Thyroid gland (tissue), 4 donors: ENCODE data around the gene TTC34. TPM values are rescaled to one million over a fixed set of nuclear protein-coding genes. Genes with fewer than 3 reads are reported as not detected.
A peak's percentile ranks its signal among the peaks of the same experiment; 100 is the strongest.

Experiments
- DNase-seq, 2 donors: peaks; one replicate each; pipeline ENCODE4 v3.0.0-alpha.2; 2019
- H3K27ac ChIP-seq, 3 donors: fragments of 200-600 bp; sonication (generic); 1 replicate in 2 of 3; 2 replicates in 1 of 3; pipeline ENCODE4 v1.5.1; 2016 to 2019; ENCODE audit warnings: mild to moderate bottlenecking in 1 of 3, moderate library complexity in 1 of 3
- H3K27me3 ChIP-seq: fragments of 200-600 bp; sonication (generic); one replicate; pipeline ENCODE4 v1.5.1; 2019
- H3K36me3 ChIP-seq, 2 donors: fragments of 200-600 bp; sonication (generic); one replicate each; pipeline ENCODE4 v1.5.1; 2016 to 2019
- H3K4me1 ChIP-seq, 2 donors: fragments of 200-600 bp; sonication (generic); one replicate each; pipeline ENCODE4 v1.5.1; 2017 to 2019
- H3K4me3 ChIP-seq, 3 donors: fragments of 200-600 bp; sonication (generic); replicated peaks in 1 of 3; 1 replicate in 2 of 3; 2 replicates in 1 of 3; pipeline ENCODE4 v1.5.1; 2016; ENCODE audit warnings: mild to moderate bottlenecking in 1 of 3
- H3K9me3 ChIP-seq: fragments of 200-600 bp; sonication (generic); one replicate; pipeline ENCODE4 v1.5.1; 2017
- CTCF ChIP-seq, 6 experiments: fragments of 200-600 bp in 3 of 6; fragments of 450-650 bp in 3 of 6; sonication (generic) in 3 of 6; IDR thresholded peaks; one replicate each; pipeline ENCODE4 v1.5.1; 2016 to 2019; ENCODE audit warnings: antibody characterized with exemption in 6 of 6, mild to moderate bottlenecking in 2 of 6, inconsistent platforms in 1 of 6, moderate library complexity in 1 of 6
- POLR2A ChIP-seq, 2 donors: fragments of 450-650 bp; IDR thresholded peaks; one replicate each; pipeline ENCODE4 v1.6.1; 2017; ENCODE audit warnings: antibody characterized with exemption in 2 of 2, mild to moderate bottlenecking in 2 of 2, moderate library complexity in 1 of 2
- WGBS, 2 donors: methylation state at CpG; one replicate each; pipeline ENCODE4 v1.1.5; 2017; 5-methylcytosine and 5-hydroxymethylcytosine counted together
- intact Hi-C: fragments of 100-400 bp; cut with DNase I; formaldehyde crosslinking; loops from one replicate; pipeline ENCODE4 v1.15.1; 2023
- total RNA-seq, 4 donors: library from RNA; depleted of rRNA; stranded (reverse); fragments of >200 nt; gene quantifications; one replicate each; pipeline ENCODE4 v1.2.3, GENCODE V29; 2016

The TTC34 gene
- total RNA-seq, 4 donors from 2014 or later, result 0.81 to 2.2 (median 1.9) TPM

GRCh38 chr1:2589431-2590232 lies 211.9 kb downstream of the TTC34 start:
- Histone ChIP-seq H3K9me3 (no peaks in the 10 kb centered on the region), H3K36me3 (no peaks in the 10 kb centered on the region), H3K27me3 (no peaks in the 10 kb centered on the region), H3K4me1 (peaks cover 21 to 36% of the 10 kb centered on the region in 2 donors), H3K27ac (no peak overlapping the region), H3K4me3 (no peak overlapping the region)
- 96% methylated on average over 14 to 20 of the region's 25 CpGs for WGBS, 2 donors
- DNase-seq, result no peak
- no peak for TF ChIP-seq POLR2A (IDR thresholded peaks at IDR 0.05)
- TF ChIP-seq CTCF (IDR thresholded peaks at IDR 0.05), result no peak
- intact Hi-C loops, result loop anchor here (5.0 kb wide), 2 partner anchors 42 to 48 kb away; no protein-coding TSS in a partner anchor

GRCh38 chr1:2588661-2589430 lies 212.6 kb downstream of the TTC34 start:
- TF ChIP-seq POLR2A (IDR thresholded peaks at IDR 0.05) (no peak), CTCF (IDR thresholded peaks at IDR 0.05) (no peak)
- Histone ChIP-seq H3K4me3 (no peak overlapping the region), H3K27me3 (no peaks in the 10 kb centered on the region), H3K9me3 (no peaks in the 10 kb centered on the region), H3K36me3 (no peaks in the 10 kb centered on the region), H3K27ac (no peak overlapping the region), H3K4me1 (peaks cover 25 to 37% of the 10 kb centered on the region in 2 donors)
- DNase-seq, result no peak
- intact Hi-C loops, result loop anchor here (5.0 kb wide), 1 partner anchor 42 kb away; no protein-coding TSS in a partner anchor
- 90 to 91% methylated on average over 8 to 21 of the region's 23 CpGs for WGBS, 2 donors

GRCh38 chr1:2587860-2588571 lies 213.5 kb downstream of the TTC34 start:
- Histone ChIP-seq H3K27ac (no peak overlapping the region), H3K9me3 (no peaks in the 10 kb centered on the region), H3K4me3 (peak overlapping the region in 1 of 3 donors; percentile 84), H3K36me3 (no peaks in the 10 kb centered on the region), H3K4me1 (peaks cover 25 to 35% of the 10 kb centered on the region in 2 donors), H3K27me3 (no peaks in the 10 kb centered on the region)
- TF ChIP-seq POLR2A (IDR thresholded peaks at IDR 0.05) (no peak), CTCF (IDR thresholded peaks at IDR 0.05) (no peak)
- WGBS, 2 donors, result 57 to 87% methylated on average over 2 to 8 of the region's 19 CpGs
- DNase-seq, result no peak
- intact Hi-C loops, result loop anchor here (5.0 kb wide), 1 partner anchor 41 kb away; no protein-coding TSS in a partner anchor

- TF ChIP-seq POLR2A (IDR thresholded peaks at IDR 0.05) (no peak), CTCF (IDR thresholded peaks at IDR 0.05) (no peak)
- no peaks in the 10 kb centered on the region for H3K27me3 ChIP-seq
- intact Hi-C loops, result loop anchor here (5.0 kb wide), 1 partner anchor 40 kb away; no protein-coding TSS in a partner anchor
- H3K4me3 ChIP-seq, result peak overlapping the region in 1 of 3 donors; percentile 84
- H3K36me3 ChIP-seq, result no peaks in the 10 kb centered on the region
- H3K9me3 ChIP-seq, result no peaks in the 10 kb centered on the region
- 13 to 39% methylated on average over 15 to 31 of the region's 52 CpGs for WGBS, 2 donors
- peak overlapping the region in 2 of 3 donors; percentile 30 to 92 for H3K27ac ChIP-seq
- DNase-seq, result no peak
- peaks cover 25 to 35% of the 10 kb centered on the region in 2 donors for H3K4me1 ChIP-seq
Measured at GRCh38 chr1:2587071-2587859, 214.2 kb downstream of the TTC34 start.
